ENCODE data around the gene FAM3B. TPM values are rescaled to one million over a fixed set of nuclear protein-coding genes. Genes with fewer than 3 reads are reported as not detected.
A peak's percentile ranks its signal among the peaks of the same experiment; 100 is the strongest.

Gene FAM3B
- total RNA-seq, 1 experiment from 2014 or later: 59.5 TPM

DNA sequence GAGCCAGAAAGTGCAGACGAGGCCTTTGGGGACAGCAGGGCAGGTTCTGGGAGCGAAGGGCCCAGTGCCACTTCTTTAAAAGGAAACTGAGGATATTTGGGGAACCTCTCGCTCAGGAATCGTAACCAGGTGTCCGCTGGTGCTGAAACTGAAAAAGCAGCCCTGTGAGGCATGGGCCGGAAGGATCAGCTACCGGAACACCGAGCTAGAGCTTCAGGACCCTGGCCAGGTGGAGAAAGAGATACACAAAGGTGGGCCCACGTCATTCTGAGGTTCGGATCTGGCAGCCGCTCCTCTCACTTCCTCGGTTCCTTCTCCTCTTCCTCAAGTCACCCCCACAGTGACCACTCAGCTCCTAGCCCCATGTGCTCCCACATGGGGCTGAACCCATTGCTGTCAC lies 63.3 kb downstream of the FAM3B start:
- no peak for DNase-seq
- intact Hi-C loops (cut with micrococcal nuclease; ENCODE audit: unreplicated experiment): no loop called here
- Histone ChIP-seq H3K4me1 (no peaks in the 10 kb centered on the region), H3K27me3 (replicated peaks; ENCODE audit: control insufficient read depth, insufficient read depth, low read length) (no peaks in the 10 kb centered on the region), H3K36me3 (ENCODE audit: control insufficient read depth, insufficient read depth, low read length) (no peaks in the 10 kb centered on the region), H3K4me3 (ENCODE audit: low read depth, low read length) (no peak overlapping the region), H3K9me3 (peaks cover 5% of the 10 kb centered on the region)
- CTCF ChIA-PET: interaction anchor here (1.2 kb wide), 1 partner anchor 97 kb away, joined by 5 read pairs; no protein-coding TSS in a partner anchor
- Mint-ChIP-seq H3K27me3 (ENCODE audit: insufficient read depth, unreplicated experiment) (no peaks in the 10 kb centered on the region), H3K36me3 (ENCODE audit: insufficient read depth, unreplicated experiment) (no peaks in the 10 kb centered on the region), H3K4me3 (ENCODE audit: unreplicated experiment) (no peak overlapping the region), H3K4me1 (ENCODE audit: low read depth, unreplicated experiment) (no peaks in the 10 kb centered on the region), H3K9me3 (ENCODE audit: unreplicated experiment) (no peaks in the 10 kb centered on the region), H3K27ac (ENCODE audit: unreplicated experiment) (peak overlapping the region; percentile 32)
- no peak for TF ChIP-seq CTCF (IDR thresholded peaks at IDR 0.05; ENCODE audit: insufficient read depth in 1 of 2, low read depth in 1 of 2, low read length in 1 of 2, severe bottlenecking in 1 of 2, unreplicated experiment in 1 of 2)
- BruUV-seq (replicated peaks): no TSS peak
- POLR2A ChIA-PET: no interaction called here

DNA sequence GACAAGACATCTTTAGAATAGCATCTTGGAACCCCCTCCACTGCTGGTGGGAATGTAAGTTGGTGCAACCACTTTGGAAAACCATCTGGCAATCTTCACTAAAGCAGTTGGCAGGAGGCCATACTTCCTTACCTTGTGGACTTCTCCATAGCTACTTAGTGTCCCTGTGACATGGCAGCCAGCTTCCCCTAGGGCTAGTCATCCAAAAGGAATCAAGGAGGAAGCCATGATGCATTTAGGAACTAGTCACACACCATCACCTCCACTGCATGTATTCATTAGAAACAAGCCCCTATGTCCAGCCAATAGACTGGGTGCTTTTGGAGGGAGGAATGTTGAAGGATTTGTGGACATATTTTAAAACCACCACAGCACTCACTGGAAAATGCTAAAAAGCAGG lies 65.1 kb downstream of the FAM3B start:
- no peak overlapping the region for H3K27ac Mint-ChIP-seq (ENCODE audit: unreplicated experiment)
- H3K36me3 Mint-ChIP-seq (ENCODE audit: insufficient read depth, unreplicated experiment): no peaks in the 10 kb centered on the region
- TF ChIP-seq CTCF (IDR thresholded peaks at IDR 0.05; ENCODE audit: insufficient read depth in 1 of 2, low read depth in 1 of 2, low read length in 1 of 2, severe bottlenecking in 1 of 2, unreplicated experiment in 1 of 2): no peak
- H3K4me1 Mint-ChIP-seq (ENCODE audit: low read depth, unreplicated experiment): no peaks in the 10 kb centered on the region
- no peak overlapping the region for H3K4me3 Mint-ChIP-seq (ENCODE audit: unreplicated experiment)
- CTCF ChIA-PET: no interaction called here
- Histone ChIP-seq H3K27me3 (replicated peaks; ENCODE audit: control insufficient read depth, insufficient read depth, low read length) (no peaks in the 10 kb centered on the region), H3K4me3 (ENCODE audit: low read depth, low read length) (no peak overlapping the region), H3K4me1 (no peaks in the 10 kb centered on the region), H3K9me3 (peaks cover 5% of the 10 kb centered on the region), H3K36me3 (ENCODE audit: control insufficient read depth, insufficient read depth, low read length) (no peaks in the 10 kb centered on the region)
- POLR2A ChIA-PET: no interaction called here
- no peak for DNase-seq
- BruUV-seq (replicated peaks): no TSS peak
- intact Hi-C loops (cut with micrococcal nuclease; ENCODE audit: unreplicated experiment): no loop called here
- H3K27me3 Mint-ChIP-seq (ENCODE audit: insufficient read depth, unreplicated experiment): no peaks in the 10 kb centered on the region
- H3K9me3 Mint-ChIP-seq (ENCODE audit: unreplicated experiment): no peaks in the 10 kb centered on the region

DNA sequence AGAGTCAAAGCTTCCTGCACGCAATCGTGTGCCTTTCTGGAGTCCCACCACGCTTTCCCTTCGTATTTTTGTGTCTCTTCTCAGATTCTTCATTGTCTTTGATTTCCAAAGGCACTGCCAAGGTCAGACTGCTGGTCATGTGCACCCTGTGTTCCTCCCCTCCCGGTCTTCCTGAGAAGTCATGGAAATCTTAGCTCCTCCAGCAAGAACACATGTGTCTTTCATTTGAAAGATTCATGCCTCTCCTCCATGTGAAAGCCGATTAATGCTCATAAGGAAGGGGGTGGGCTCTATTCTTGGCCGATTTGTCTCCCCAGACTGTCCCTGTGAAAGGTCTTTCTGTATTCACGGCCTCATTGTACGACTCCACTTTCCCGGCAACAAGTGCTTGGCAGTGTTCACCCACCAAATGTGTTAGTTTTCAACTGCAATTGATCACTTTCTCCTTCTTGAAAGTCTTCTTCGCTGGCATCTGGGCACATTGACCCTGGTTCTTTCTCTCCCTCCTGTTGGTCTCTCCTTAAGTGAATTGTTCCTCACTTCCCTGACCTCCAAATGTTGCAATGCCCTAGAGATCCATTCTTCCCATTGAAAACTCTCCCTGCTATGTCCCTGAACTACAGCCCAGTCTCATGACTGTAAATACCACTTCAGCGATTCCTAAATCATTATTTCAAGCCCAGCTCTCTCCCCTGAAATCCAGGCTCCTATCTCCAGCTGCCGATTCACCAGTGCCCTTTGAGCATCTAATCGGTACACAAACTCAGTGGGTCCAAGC lies 70.6 kb downstream of the FAM3B start:
- CTCF ChIA-PET: no interaction called here
- no peak overlapping the region for H3K27ac Mint-ChIP-seq (ENCODE audit: unreplicated experiment)

More for the DNA sequence above, 70.6 kb downstream of the FAM3B start:
- Histone ChIP-seq H3K9me3 (no peaks in the 10 kb centered on the region; the same call in 1 of the 2 replicates), H3K4me1 (no peaks in the 10 kb centered on the region), H3K4me3 (ENCODE audit: low read depth, low read length) (no peak overlapping the region), H3K27me3 (replicated peaks; ENCODE audit: control insufficient read depth, insufficient read depth, low read length) (no peaks in the 10 kb centered on the region), H3K36me3 (ENCODE audit: control insufficient read depth, insufficient read depth, low read length) (no peaks in the 10 kb centered on the region)
- no peaks in the 10 kb centered on the region for H3K27me3 Mint-ChIP-seq (ENCODE audit: insufficient read depth, unreplicated experiment)
- POLR2A ChIA-PET: no interaction called here
- H3K9me3 Mint-ChIP-seq (ENCODE audit: unreplicated experiment): no peaks in the 10 kb centered on the region
- H3K36me3 Mint-ChIP-seq (ENCODE audit: insufficient read depth, unreplicated experiment): no peaks in the 10 kb centered on the region
- no peaks in the 10 kb centered on the region for H3K4me1 Mint-ChIP-seq (ENCODE audit: low read depth, unreplicated experiment)
- H3K4me3 Mint-ChIP-seq (ENCODE audit: unreplicated experiment): no peak overlapping the region
- TF ChIP-seq CTCF (IDR thresholded peaks at IDR 0.05; ENCODE audit: insufficient read depth in 1 of 2, low read depth in 1 of 2, low read length in 1 of 2, severe bottlenecking in 1 of 2, unreplicated experiment in 1 of 2): no peak
- BruUV-seq (replicated peaks): no TSS peak
- intact Hi-C loops (cut with micrococcal nuclease; ENCODE audit: unreplicated experiment): no loop called here
- DNase-seq: no peak

Measured in Caco-2 (cell line).